ENCODE results near the gene F13A1.

Gene F13A1

DNA sequence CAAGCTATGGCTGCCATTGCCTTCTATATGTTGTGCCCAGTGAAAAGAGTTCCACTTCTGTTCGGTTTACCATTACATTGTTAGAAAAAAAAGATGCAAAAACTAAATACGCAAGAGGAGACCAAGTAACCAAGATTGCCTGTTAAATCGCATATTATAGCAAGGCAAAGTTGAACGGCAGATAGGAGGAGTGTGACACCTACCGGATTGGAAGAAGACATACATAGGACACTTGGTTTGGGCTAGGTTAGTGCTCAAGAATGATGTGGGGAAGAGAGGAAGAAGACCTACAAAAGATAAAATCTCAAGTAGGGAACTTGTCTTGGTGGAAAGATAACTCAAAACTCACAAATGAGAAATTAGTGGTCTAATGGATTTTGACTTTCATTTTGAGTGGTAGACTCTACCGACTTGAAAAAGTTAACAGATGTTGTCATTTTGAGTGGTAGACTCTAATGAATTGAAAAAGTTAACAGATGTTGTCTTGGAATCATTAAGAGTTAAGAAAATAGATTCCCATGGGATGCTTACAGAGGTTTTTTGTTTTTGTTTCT, 95.5 kb downstream of the F13A1 start:
- no peak overlapping the region for H3K9ac ChIP-seq (ENCODE audit: low read length in 2 of 2)
- no peaks in the 10 kb centered on the region for H3K36me3 ChIP-seq (ENCODE audit: control insufficient read depth in 2 of 2, insufficient read depth in 2 of 2, low read length in 2 of 2)
- no peak overlapping the region for H3K27ac ChIP-seq (ENCODE audit: low read length)
- H3K4me3 ChIP-seq (ENCODE audit: low read length in 2 of 2): no peak overlapping the region
- no peaks in the 10 kb centered on the region for H3K4me1 ChIP-seq (ENCODE audit: control insufficient read depth, insufficient read depth, low read length)
- no peaks in the 10 kb centered on the region for H3K9me3 ChIP-seq (ENCODE audit: control insufficient read depth in 2 of 2, low read length in 2 of 2)
- H3K27me3 ChIP-seq (ENCODE audit: control insufficient read depth in 1 of 2, insufficient read depth in 2 of 2, low read length in 2 of 2): peaks cover 0 to 2% of the 10 kb centered on the region in 2 donors

- Histone ChIP-seq H3K27ac (ENCODE audit: low read length) (no peak overlapping the region), H3K27me3 (ENCODE audit: control insufficient read depth in 1 of 2, insufficient read depth in 2 of 2, low read length in 2 of 2) (peaks cover 2% of the 10 kb centered on the region in 2 donors), H3K36me3 (ENCODE audit: control insufficient read depth in 2 of 2, insufficient read depth in 2 of 2, low read length in 2 of 2) (no peaks in the 10 kb centered on the region), H3K9me3 (ENCODE audit: control insufficient read depth in 2 of 2, low read length in 2 of 2) (no peaks in the 10 kb centered on the region), H3K9ac (ENCODE audit: low read length in 2 of 2) (no peak overlapping the region), H3K4me1 (ENCODE audit: control insufficient read depth, insufficient read depth, low read length) (no peaks in the 10 kb centered on the region), H3K4me3 (ENCODE audit: low read length in 2 of 2) (no peak overlapping the region)
Measured at GRCh38 chr6:6221787-6222535, 98.5 kb downstream of the F13A1 start.

DNA sequence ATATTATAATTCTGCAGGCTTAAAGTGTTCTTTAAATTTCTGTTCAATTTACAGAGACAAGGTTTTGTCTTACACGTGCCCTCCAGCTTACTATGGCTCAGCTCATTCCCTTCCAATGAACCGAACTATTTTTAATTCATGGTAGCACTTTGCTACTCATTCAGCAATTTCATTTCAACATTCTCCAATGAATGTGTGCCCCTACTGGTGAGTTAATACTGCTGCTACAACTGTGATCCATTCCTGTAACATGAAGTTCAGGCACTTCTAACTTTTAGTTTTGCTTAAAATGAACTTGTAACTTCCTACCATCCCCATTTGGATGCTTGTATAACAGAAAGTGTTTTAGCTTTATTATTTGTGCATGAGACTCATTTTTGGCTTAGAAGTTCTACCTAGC, 99.7 kb downstream of the F13A1 start:
- peaks cover 2% of the 10 kb centered on the region in 2 donors for H3K27me3 ChIP-seq (ENCODE audit: control insufficient read depth in 1 of 2, insufficient read depth in 2 of 2, low read length in 2 of 2)
- no peak overlapping the region for H3K9ac ChIP-seq (ENCODE audit: low read length in 2 of 2)

GRCh38 chr6:6219716-6220115, 100.7 kb downstream of the F13A1 start:
- peaks cover 2% of the 10 kb centered on the region in 2 donors for H3K27me3 ChIP-seq (ENCODE audit: control insufficient read depth in 1 of 2, insufficient read depth in 2 of 2, low read length in 2 of 2)
- H3K27ac ChIP-seq (ENCODE audit: low read length): no peak overlapping the region
- no peaks in the 10 kb centered on the region for H3K36me3 ChIP-seq (ENCODE audit: control insufficient read depth in 2 of 2, insufficient read depth in 2 of 2, low read length in 2 of 2)
- H3K4me1 ChIP-seq (ENCODE audit: control insufficient read depth, insufficient read depth, low read length): no peaks in the 10 kb centered on the region
- no peak overlapping the region for H3K9ac ChIP-seq (ENCODE audit: low read length in 2 of 2)
- no peak overlapping the region for H3K4me3 ChIP-seq (ENCODE audit: low read length in 2 of 2)
- no peaks in the 10 kb centered on the region for H3K9me3 ChIP-seq (ENCODE audit: control insufficient read depth in 2 of 2, low read length in 2 of 2)

More for the DNA sequence above, 99.7 kb downstream of the F13A1 start:
- no peak overlapping the region for H3K27ac ChIP-seq (ENCODE audit: low read length)
- no peaks in the 10 kb centered on the region for H3K4me1 ChIP-seq (ENCODE audit: control insufficient read depth, insufficient read depth, low read length)
- no peaks in the 10 kb centered on the region for H3K36me3 ChIP-seq (ENCODE audit: control insufficient read depth in 2 of 2, insufficient read depth in 2 of 2, low read length in 2 of 2)
- no peaks in the 10 kb centered on the region for H3K9me3 ChIP-seq (ENCODE audit: control insufficient read depth in 2 of 2, low read length in 2 of 2)
- no peak overlapping the region for H3K4me3 ChIP-seq (ENCODE audit: low read length in 2 of 2)

DNA sequence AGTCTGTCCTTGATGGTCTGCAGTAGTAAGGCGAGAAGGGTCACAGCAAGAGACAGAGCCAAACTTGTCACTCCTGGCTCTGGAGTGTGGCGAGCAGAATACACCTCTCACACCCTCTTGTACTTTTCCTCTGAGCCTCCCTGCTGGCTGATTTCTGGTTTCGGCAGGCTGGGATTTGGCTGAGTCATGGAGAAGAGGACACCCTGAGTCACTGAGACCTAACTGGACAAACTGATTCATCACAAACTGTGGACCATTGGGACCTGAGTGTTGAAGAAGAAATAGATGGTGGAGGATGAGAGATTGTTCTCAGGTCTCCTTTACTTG, 101.7 kb downstream of the F13A1 start:
- H3K27ac ChIP-seq (ENCODE audit: low read length): no peak overlapping the region
- no peaks in the 10 kb centered on the region for H3K36me3 ChIP-seq (ENCODE audit: control insufficient read depth in 2 of 2, insufficient read depth in 2 of 2, low read length in 2 of 2)
- H3K9ac ChIP-seq (ENCODE audit: low read length in 2 of 2): no peak overlapping the region
- H3K4me1 ChIP-seq (ENCODE audit: control insufficient read depth, insufficient read depth, low read length): no peaks in the 10 kb centered on the region
- H3K4me3 ChIP-seq (ENCODE audit: low read length in 2 of 2): no peak overlapping the region
- no peaks in the 10 kb centered on the region for H3K9me3 ChIP-seq (ENCODE audit: control insufficient read depth in 2 of 2, low read length in 2 of 2)
- peaks cover 2% of the 10 kb centered on the region in 2 donors for H3K27me3 ChIP-seq (ENCODE audit: control insufficient read depth in 1 of 2, insufficient read depth in 2 of 2, low read length in 2 of 2)

DNA sequence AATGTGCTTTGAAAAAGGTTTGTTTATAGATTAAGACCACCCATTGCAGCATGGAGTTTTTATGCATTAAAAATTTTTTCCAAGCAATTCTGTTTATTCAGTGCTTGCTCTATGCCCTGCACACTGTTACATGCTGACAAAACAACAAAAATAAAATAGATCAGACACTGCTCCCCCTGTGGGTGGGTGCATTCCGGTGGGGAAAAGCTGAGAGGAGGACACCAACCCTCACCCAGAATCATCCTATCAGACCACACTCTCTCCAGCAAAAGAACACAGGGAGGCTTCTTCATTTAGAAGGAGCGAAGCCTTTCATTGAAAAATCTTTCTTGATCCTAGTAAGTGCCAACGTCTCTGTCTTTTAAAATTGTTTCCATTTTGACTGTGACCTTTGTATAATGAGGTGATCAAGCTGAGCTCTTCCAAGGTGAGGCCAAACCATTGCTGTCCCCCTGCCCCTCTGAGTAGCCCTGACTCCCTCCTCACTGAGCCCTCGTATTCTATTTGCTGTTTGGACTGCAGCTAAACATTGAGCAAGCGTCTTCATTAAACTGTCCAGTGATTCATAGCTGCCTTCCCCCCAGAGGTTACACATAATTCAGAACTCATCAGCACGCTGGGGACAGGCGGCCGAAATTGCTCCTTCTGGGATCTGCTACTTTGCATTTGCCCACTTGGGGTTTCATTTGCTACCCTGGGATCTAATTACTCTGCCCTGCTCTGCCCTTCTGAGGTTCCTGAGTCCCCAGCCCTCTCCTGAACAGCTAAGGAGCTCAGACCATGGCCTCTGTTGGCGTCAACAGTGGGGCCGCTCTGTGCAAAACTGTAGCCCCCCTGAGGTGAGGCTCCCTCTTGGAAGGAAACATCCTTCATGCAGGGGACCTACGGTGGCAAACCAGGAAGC, 102.4 kb downstream of the F13A1 start:
- no peaks in the 10 kb centered on the region for H3K36me3 ChIP-seq (ENCODE audit: control insufficient read depth in 2 of 2, insufficient read depth in 2 of 2, low read length in 2 of 2)
- H3K9me3 ChIP-seq (ENCODE audit: control insufficient read depth in 2 of 2, low read length in 2 of 2): no peaks in the 10 kb centered on the region
- no peak overlapping the region for H3K9ac ChIP-seq (ENCODE audit: low read length in 2 of 2)
- peaks cover 2% of the 10 kb centered on the region in 2 donors for H3K27me3 ChIP-seq (ENCODE audit: control insufficient read depth in 1 of 2, insufficient read depth in 2 of 2, low read length in 2 of 2)
- H3K4me1 ChIP-seq (ENCODE audit: control insufficient read depth, insufficient read depth, low read length): no peaks in the 10 kb centered on the region
- no peak overlapping the region for H3K27ac ChIP-seq (ENCODE audit: low read length)
- H3K4me3 ChIP-seq (ENCODE audit: low read length in 2 of 2): no peak overlapping the region

GRCh38 chr6:6210994-6211393, 109.5 kb downstream of the F13A1 start:
- H3K4me1 ChIP-seq (ENCODE audit: control insufficient read depth, insufficient read depth, low read length): no peaks in the 10 kb centered on the region
- no peak overlapping the region for H3K9ac ChIP-seq (ENCODE audit: low read length in 2 of 2)
- H3K36me3 ChIP-seq (ENCODE audit: control insufficient read depth in 2 of 2, insufficient read depth in 2 of 2, low read length in 2 of 2): no peaks in the 10 kb centered on the region
- no peak overlapping the region for H3K27ac ChIP-seq (ENCODE audit: low read length)
- no peak overlapping the region for H3K4me3 ChIP-seq (ENCODE audit: low read length in 2 of 2)
- no peaks in the 10 kb centered on the region for H3K27me3 ChIP-seq (ENCODE audit: control insufficient read depth in 1 of 2, insufficient read depth in 2 of 2, low read length in 2 of 2)
- H3K9me3 ChIP-seq (ENCODE audit: control insufficient read depth in 2 of 2, low read length in 2 of 2): peaks cover 0 to 3% of the 10 kb centered on the region in 2 donors

- Histone ChIP-seq H3K27me3 (ENCODE audit: control insufficient read depth in 1 of 2, insufficient read depth in 2 of 2, low read length in 2 of 2) (no peaks in the 10 kb centered on the region), H3K4me3 (ENCODE audit: low read length in 2 of 2) (no peak overlapping the region), H3K36me3 (ENCODE audit: control insufficient read depth in 2 of 2, insufficient read depth in 2 of 2, low read length in 2 of 2) (no peaks in the 10 kb centered on the region)
Measured at GRCh38 chr6:6202886-6203285, 117.6 kb downstream of the F13A1 start.

DNA sequence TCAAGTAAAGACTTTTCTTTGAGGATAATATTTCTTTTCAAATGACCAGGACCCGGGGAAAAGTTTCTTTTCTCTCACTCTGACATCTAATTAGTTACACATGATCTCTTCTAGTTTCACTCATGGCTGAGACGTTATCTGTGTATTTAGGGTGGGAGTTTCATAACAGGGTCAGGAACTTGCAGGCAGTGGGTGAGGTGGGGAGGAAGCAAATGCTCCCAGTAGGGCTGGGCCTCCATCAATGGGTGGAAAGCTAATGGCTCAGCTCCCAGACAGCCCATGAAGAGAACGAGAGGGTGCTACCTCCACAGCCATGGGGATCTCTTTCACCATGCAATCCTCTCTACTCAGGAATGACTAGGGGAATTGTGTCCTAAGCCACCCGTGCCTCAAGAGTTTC, 119.3 kb downstream of the F13A1 start:
- no peak overlapping the region for H3K27ac ChIP-seq (ENCODE audit: low read length)
- no peaks in the 10 kb centered on the region for H3K27me3 ChIP-seq (ENCODE audit: control insufficient read depth in 1 of 2, insufficient read depth in 2 of 2, low read length in 2 of 2)
- H3K4me3 ChIP-seq (ENCODE audit: low read length in 2 of 2): no peak overlapping the region
- H3K36me3 ChIP-seq (ENCODE audit: control insufficient read depth in 2 of 2, insufficient read depth in 2 of 2, low read length in 2 of 2): no peaks in the 10 kb centered on the region
- no peaks in the 10 kb centered on the region for H3K4me1 ChIP-seq (ENCODE audit: control insufficient read depth, insufficient read depth, low read length)
- no peak overlapping the region for H3K9ac ChIP-seq (ENCODE audit: low read length in 2 of 2)
- peaks cover 0 to 2% of the 10 kb centered on the region in 2 donors for H3K9me3 ChIP-seq (ENCODE audit: control insufficient read depth in 2 of 2, low read length in 2 of 2)

More at GRCh38 chr6:6202886-6203285, 117.6 kb downstream of the F13A1 start:
- H3K9me3 ChIP-seq (ENCODE audit: control insufficient read depth in 2 of 2, low read length in 2 of 2): peaks cover 0 to 2% of the 10 kb centered on the region in 2 donors
- no peaks in the 10 kb centered on the region for H3K4me1 ChIP-seq (ENCODE audit: control insufficient read depth, insufficient read depth, low read length)
- H3K27ac ChIP-seq (ENCODE audit: low read length): no peak overlapping the region
- no peak overlapping the region for H3K9ac ChIP-seq (ENCODE audit: low read length in 2 of 2)

GRCh38 chr6:6199678-6200077, 120.8 kb downstream of the F13A1 start:
- no peaks in the 10 kb centered on the region for H3K27me3 ChIP-seq (ENCODE audit: control insufficient read depth in 1 of 2, insufficient read depth in 2 of 2, low read length in 2 of 2)
- H3K9me3 ChIP-seq (ENCODE audit: control insufficient read depth in 2 of 2, low read length in 2 of 2): no peaks in the 10 kb centered on the region
- no peak overlapping the region for H3K27ac ChIP-seq (ENCODE audit: low read length)
- no peaks in the 10 kb centered on the region for H3K4me1 ChIP-seq (ENCODE audit: control insufficient read depth, insufficient read depth, low read length)
- no peak overlapping the region for H3K4me3 ChIP-seq (ENCODE audit: low read length in 2 of 2)
- H3K9ac ChIP-seq (ENCODE audit: low read length in 2 of 2): no peak overlapping the region
- no peaks in the 10 kb centered on the region for H3K36me3 ChIP-seq (ENCODE audit: control insufficient read depth in 2 of 2, insufficient read depth in 2 of 2, low read length in 2 of 2)

Data from stomach smooth muscle (tissue), 2 donors.